SK-MEL-5 (cell line): ENCODE measurements around the gene CACNA1S. TPM values are rescaled to one million over a fixed set of nuclear protein-coding genes. Genes with fewer than 3 reads are reported as not detected.
A peak's percentile ranks its signal among the peaks of the same experiment; 100 is the strongest.

Experiments used
- DNase-seq: peaks from one replicate; pipeline ENCODE4 v3.0.0-alpha.2; 2016; ENCODE audit warnings: low read depth, low spot score
- in situ Hi-C: cut with HindIII; loops from 2 replicates; pipeline ENCODE4 v1.10.0; 2016; ENCODE audit warnings: low sequenced_read_pairs, high pct_unique_total_duplicates, low pct_unique_long_range_greater_than_20kb
- total RNA-seq: library from RNA; depleted of rRNA; stranded (reverse); fragments of >200 nt; shearing (Covaris generic); gene quantifications from 2 replicates; pipeline ENCODE4 v1.2.3, GENCODE V29; 2014

CACNA1S gene
- total RNA-seq, 1 experiment from 2014 or later: not detected

DNA sequence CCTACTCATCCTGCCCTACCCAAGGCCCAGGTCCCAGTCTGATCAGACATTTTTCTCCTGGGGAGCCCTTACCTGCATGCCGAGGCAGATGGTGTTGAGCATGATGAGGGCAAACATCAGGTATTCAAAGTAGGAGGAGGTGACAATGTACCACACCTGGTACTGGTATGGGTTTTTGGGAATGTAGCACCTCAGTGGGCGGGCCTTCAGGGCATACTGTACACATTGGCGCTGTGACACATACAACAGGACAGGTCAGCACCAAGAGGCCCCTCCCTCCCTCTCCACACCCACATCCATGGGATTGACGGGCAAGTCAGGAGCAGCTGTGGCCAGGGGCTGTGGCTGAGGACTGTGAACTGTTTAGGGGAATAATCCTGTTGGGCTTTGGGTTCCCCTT lies 51.6 kb downstream of the CACNA1S start:
- in situ Hi-C loops: no loop called here
- no peak for DNase-seq

- in situ Hi-C loops: no loop called here
- no peak for DNase-seq
These were observed 52.2 kb downstream of the CACNA1S start for GRCh38 chr1:201059871-201060555.

DNA sequence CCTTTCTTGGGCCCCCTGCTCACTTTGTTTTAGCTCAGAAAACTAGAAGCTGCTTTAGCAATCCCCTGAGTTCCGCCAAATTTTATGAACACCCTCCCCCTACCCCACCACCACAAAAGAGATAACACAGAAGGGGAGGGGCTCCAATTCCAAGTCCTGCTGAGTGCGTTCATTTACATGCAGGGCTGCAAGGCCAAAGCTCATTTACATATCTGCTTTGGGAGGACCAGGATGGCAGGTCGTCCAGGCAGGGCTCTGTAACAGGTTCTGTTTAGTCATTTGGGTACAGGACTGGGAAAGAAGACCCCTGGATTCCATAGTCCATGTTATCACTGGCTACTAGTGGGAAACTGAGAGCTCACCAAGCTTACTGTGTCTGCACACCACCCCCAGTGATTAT lies 52.8 kb downstream of the CACNA1S start:
- in situ Hi-C loops: no loop called here
- DNase-seq: no peak

GRCh38 chr1:201054091-201054543 lies 58.1 kb downstream of the CACNA1S start:
- DNase-seq: no peak
- in situ Hi-C loops: no loop called here

- in situ Hi-C loops: no loop called here
- DNase-seq: no peak
These were observed 58.9 kb downstream of the CACNA1S start for GRCh38 chr1:201053155-201053860.

DNA sequence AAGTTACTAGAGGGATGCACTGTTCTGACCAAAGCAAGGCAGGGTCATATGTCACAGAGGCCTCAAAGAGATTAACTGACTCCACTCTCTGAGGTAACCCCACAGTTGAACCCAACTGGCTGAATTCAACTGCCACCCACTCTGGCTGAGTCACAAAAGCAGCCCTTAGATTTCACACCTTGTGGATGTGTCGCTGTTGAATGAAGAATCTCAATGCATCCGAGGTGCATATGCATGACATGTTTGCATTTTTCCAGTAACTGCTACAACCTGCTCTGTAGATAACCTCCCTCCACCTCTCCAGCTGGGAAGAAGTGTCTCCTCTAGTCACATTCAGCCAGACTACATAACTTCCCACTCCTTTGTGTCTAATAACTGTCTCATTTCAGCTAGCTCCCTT lies 60.8 kb downstream of the CACNA1S start:
- DNase-seq: no peak
- in situ Hi-C loops: no loop called here

DNA sequence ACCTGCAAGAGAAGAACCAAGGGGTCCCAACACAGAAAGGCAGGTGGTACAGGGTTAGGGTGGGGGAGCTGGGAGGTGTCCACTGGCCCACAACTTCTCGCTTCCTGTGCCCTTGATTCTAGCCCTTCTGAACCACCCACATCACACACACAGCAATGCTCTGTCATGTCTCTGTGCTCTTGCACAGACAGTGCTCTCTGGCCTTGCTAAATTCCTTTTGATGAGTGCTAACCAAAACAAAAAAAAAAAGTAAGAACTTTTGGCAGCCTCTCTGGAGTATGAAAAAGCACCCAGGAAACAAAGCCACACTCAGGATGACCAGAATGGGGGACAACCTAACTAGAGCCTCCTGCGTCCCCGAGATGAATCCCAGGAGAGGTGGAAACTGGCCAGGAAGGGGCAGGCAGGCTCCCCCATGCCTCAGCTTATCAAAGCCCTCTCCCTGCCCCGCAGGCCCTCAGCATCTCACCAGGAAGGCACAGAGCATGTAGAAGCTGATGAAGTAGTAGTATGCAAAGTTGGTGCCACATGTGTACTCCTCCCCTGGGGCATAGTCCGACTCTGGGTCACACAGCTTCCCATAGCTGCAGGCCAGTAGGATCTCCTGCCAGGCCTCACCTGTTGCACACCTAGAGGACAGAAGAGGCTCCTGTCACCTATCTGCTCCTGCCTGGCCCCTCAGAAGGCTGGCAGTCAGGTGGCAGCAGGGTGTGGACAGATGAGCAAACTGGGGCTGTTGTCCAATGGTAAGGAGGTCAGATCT lies 61.5 kb downstream of the CACNA1S start:
- DNase-seq: no peak
- in situ Hi-C loops: no loop called here

DNA sequence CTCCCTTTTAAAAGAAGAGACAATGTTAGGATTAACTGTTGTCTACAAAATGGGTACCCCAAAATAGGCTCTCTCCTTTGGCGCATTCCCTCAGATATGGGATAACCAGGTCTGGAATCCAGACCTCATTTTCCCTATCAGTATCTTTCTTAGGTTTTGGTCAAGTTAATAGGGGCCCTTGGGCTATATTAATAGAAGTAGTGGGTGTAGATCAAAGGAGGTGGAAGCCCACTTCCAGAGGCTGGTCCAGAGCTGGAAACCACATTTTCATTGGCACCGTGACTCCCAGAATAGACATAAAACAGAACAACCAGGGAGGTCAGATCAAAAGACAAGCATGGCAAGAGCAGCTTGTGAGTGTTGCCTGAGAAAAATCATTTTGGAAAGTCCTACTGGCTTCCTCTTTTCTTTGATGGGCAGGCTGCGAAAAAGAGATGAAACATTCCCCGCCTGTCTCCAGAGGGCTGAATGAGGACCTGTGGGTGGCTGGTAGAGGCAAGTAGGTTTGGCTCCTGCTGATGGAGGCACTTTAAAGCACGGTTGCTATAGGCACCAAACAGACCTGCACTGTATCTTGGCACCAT lies 62.9 kb downstream of the CACNA1S start:
- DNase-seq: no peak
- in situ Hi-C loops: no loop called here

- in situ Hi-C loops: no loop called here
- no peak for DNase-seq
These were observed 63.7 kb downstream of the CACNA1S start for GRCh38 chr1:201048521-201048920.

DNA sequence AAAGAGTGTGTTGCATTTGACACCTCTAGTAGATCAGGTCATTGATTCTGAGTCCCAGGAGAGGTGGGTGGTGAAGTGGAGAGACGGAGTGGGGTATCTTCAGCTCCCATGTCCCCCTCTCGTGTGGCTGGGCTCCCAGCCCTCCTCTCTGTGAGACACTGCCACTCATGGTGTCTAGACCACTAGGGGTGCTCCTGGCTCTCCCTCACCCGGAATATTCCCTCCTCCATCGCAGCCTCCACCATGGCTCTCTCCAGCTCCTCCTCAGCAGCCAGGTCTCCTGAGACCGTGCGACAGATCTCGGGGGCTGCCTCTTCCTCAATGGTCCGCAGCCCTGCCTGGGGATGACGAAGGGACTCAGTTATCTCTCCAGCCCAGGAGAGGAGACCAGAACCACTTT lies 68.1 kb downstream of the CACNA1S start:
- no peak for DNase-seq
- in situ Hi-C loops: no loop called here

GRCh38 chr1:201042779-201043461 lies 69.3 kb downstream of the CACNA1S start:
- in situ Hi-C loops: no loop called here
- peak; percentile 69 for DNase-seq

DNA sequence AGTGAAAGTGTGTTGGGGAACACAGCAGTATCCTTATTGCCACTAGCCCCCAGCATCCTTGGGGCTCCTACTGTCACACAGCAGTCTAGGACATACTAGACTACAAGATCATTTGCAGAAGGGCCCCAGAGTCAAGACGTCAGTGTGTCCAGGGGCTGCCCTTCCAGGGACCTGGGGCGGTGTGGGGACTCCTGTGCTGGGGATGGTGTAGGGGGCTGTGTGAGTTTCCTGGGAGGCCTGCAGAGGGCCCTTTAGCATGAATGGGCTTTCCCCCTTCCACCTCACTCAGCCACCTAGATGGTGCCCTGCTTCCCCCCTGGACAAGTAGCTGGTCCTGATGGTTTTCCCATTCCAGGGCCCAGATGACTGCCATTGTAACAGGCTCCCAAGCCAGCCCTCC lies 71.2 kb downstream of the CACNA1S start:
- DNase-seq: no peak
- in situ Hi-C loops: no loop called here

DNA sequence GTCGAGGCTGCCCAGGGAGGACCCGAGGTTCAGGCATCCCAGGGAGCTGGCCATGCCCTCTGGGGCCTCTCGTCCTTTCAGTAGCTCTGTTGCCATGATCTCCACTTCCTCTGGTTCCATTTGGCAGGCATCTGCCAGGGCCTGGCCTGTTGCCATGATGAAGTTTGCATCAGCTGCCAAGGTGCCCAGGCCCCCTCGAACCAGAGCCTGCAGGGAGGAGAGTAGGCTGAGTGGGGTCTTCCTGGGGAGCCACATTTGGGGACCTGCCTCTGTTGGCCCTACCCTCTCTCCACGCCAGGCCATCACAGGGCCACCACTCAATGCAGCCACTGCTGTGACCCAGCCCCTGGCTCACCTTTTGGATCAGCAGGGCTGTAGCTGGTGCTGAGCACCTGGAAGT lies 72.3 kb downstream of the CACNA1S start:
- in situ Hi-C loops: no loop called here
- no peak for DNase-seq

- in situ Hi-C loops: no loop called here
- DNase-seq: no peak
These were observed 72.8 kb downstream of the CACNA1S start for GRCh38 chr1:201039418-201039817.

- in situ Hi-C loops: no loop called here
- DNase-seq: no peak
These were observed 73.9 kb downstream of the CACNA1S start for GRCh38 chr1:201038186-201038876.

DNA sequence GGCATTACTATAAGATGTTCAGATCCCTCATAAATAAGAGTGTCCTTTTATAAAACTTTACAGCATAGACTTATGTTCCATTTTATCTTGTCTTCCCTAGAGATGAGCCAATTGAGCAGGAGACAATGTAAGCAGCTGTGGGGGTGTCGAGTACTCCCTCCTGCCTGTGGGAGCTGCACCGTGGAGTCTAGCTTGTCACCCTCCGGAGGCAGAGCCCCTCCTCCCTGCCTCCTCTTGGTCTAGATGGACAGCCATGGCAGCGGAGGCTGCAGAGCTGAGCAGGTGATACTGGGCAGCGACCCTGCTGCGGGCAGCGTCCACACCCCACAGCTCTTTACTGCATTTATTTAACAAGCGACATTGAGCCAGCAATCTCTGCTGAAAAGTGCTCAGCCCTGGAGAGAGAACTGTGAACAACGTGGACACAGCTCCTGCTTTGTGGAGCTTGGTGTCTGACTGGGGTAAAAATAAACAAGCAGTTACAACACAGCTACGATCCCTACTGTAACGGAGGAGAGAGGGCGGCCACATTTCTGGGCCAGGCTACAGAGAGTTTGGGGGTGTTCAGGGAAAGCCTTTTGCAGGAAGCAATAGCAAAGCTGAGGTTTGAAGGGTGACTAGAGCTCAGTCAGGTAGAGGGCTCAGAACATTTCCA lies 75.9 kb downstream of the CACNA1S start:
- no peak for DNase-seq
- in situ Hi-C loops: no loop called here

DNA sequence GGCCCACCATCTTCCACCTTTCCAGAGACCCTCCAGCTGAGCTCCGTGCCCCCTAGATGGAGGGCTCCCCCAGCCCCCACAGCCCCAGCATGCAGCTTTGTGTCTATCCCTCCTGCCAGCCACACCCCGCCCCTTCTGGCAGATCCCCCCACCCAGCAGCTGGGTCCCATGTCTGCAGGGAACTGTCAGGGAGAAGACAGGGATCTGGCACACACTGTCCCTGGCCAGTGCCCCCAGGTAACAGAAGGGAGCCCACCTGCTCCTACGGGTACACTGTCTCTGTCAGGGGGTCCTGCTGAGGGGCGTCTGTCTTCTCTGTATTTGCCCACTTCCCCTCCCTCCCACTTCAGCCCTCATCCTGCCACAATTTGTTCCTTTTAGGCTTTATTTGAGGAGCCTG lies 77.6 kb downstream of the CACNA1S start:
- no peak for DNase-seq
- in situ Hi-C loops: no loop called here
